ENCODE measurements around the gene PI4K2A.
A peak's percentile ranks its signal among the peaks of the same experiment; 100 is the strongest.

PI4K2A gene

DNA sequence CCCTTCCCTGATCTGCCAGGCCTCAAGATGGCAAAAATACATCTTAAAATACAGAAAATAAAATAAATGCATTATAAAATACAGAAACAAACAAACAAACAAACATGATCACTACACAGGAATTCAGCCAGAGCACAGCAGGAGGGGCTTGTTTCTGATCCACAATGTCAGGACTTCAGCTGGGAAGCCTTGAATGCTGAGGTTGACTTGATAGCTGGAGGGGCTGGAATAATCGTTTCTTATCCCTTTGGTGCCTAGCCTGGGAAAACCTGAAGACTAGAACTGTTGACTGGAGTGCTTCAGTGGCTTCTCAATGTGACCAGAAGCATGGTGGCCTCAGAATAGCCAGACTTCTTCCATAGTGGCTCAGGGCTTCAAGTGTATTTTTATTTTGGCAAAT is 63.9 kb downstream of the PI4K2A start:
- no peak for DNase-seq (ENCODE audit: low spot score)

DNA sequence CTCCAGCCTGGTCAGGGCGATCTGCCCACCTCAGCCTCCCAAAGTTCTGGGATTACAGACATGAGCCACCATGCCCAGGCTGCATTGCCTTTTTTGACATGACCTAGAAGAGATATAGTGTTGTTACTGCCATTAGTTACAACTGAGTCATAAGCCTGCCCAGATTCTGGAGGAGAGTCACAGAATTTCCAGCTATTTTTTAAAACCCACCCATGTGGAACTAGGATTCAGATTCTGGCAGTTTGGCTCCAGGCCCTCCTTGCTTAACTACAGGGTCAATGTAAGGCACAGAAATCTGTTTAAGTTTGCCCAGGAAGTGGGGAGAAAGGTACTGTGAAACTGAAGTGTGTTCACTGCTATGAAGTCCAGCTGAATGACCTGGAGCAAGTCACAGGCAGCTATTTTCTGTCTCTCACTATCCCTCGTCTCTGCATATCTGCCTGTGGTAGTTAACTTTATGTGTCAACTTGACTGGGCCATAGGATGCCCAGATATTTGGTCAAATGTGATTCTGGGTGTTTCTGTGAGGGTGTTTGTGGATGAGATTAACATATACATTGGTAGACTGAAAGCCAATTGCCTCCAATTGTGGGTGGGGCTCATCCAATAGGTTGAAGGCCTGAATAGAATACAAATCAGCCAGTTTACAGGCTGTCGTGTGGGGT is 64.7 kb downstream of the PI4K2A start:
- no peak for DNase-seq (ENCODE audit: low spot score)

DNA sequence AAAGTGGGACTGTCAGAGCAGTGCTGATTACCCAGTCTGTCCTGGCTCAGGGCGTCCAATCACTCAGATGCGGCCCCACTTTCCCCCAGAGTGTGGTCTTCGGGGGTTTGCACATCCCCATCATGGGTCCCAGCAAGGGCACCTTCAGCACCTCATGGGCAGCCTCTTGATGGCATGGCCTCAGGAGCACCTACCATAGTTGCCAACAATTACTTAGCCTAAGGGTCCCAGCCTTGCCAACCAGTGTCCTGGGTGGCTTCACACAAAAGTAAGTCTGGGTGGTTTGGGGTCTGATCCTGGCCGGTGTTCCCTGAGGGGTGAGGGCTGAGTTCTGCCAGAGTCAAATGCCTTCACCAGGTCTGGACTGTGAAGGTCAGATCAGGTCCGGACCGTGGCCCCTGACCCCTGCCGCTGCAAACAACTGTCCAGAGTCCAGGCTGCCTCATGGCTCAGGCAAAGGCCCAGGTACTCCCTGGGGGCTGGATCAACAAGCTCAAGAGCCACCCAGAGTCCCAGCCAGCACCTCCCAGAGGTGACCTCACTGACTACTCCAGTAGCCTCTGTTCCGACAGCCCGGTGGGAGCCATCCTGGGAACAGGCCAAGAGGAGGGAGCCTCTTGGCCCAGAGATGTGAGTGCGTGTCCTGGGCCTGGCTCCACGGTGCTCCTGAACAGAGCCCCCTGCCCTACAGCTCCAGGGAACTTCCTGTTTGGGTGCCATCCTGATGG is 66.8 kb downstream of the PI4K2A start:
- no peak for DNase-seq (ENCODE audit: low spot score)

DNA sequence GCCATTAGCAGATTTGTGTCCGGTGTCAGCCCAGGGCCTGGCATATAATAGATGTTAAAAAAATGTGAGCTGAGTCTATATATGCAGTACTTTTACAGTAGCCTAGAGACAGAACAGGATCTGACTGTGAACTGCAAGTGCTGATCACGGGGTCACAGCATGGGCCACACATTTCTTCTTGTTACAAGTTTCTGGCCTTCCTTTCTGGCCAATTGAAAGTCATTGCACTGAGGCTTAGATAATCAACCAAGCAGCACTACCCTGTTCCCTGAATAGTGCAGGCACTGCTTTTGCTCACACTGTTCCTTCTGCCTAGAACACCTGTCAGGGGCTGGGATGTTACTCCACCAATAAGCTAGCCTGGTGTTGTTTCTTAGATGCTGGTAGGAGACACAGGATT is 67.7 kb downstream of the PI4K2A start:
- no peak for DNase-seq (ENCODE audit: low spot score)

DNA sequence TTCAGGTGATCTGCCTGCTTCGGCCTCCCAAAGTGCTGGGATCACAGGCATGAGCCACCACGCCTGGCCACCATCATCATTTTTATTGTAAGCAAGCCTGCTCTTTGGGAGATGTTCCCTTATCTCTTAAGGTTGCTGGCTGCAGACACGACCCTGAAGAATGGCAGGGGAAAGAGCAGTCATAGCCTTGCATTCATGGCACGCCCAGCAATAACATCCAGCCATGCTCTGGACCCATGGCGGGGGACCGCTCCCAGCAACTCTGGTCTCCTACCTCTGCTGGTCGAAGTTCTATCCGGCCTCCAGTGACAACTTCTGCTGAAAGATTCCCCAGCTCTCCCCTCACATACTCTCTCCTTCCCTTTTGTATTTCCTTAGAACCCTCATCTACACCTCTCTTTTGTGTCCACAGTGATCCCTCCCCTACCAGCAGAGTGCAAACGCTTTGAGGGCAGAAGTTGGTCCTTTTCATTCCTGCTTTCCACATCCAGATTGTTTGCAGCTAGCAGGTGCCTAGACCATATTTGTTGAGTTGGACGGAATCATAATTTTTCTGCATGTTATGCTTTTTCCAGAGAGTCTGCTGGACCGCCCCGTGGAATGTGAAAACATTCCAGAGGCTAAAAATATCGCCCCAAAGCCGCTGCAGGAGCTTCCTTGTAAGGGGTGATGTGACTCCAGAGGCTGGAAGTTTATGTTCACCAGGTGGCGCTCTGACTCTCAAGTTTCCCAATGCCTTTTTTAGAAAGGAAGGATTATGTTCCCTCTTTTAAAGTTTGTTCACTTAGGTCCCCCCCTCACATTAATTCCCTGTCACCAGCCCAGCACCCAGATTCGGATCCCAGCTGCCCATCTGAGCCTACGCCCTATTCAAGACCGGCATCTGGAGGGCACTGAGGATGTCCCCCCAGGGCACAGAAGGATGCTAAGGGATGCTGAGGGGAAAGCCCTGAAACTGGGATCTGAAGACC is 68.8 kb downstream of the PI4K2A start:
- peak; percentile 59 for DNase-seq (ENCODE audit: low spot score)

DNA sequence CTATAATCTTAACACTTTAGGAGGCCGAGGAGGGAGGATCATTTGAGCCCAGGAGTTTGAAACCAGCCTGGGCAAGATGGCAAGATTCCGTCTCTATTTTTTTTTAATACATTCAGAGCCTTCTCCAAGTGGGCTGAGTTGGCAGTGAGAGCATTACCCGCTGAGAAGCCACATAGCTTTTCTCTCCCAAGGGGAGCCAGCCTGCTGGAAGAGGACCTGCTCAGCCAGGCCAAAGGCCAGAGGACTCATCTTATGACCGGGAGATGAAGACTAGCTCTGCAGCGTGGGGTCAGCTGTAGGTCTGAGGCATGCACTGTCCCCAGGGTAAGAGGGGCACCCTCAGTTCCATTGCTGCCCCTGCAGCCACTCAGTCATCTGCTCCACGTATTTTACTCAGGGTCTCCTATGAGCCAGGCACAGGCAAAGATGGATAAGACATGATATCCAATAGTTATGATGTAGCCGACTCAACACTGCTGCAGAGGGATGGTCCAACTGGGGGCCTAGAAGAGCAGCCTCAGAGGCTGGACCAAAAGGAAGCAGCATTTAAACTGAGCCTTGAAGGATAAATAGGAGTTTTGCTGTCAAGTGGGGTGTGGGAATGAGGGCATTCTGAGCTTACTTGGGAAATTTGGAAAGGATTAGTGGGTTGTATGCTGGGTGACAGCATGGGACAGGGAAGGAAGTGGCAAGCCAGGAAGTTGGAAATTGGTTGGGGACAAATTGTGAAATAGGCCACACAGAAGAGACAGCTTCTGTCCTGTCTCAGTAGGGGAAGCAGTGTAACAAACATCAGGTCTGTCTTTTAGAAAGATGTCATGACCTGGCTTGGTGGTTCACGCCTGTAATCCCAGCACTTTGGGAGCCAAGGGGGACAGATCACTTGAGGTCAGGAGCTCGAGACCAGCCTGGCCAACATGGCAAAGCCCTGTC is 71.4 kb downstream of the PI4K2A start:
- DNase-seq (ENCODE audit: low spot score) = no peak

DNA sequence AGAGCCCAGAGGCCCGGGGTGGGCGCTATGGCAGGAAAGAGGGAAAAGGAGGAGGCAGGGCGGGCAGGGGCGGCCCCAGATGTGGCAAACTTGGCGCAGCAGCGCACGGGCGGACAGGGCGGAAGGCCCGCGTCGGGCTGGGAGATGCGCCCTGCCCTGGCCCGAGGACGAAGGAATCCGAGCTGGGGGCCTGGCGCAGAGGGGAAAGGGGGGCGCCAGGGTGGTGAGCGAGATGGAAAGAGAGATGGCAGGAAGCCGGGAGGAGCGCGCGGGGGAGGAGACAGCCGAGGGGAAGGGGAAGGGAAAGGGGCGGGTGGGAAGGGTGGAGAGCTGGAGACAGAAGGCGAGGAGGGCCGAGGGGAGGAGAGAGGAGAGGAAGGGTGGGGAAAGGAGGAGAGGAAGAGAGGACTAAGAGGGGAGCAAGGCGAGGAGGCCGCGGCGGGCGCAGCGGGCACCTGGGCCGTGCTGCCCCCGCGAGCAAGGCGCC is 72.9 kb downstream of the PI4K2A start, which contains the start of gene MARVELD1:
Gene MARVELD1 (plus strand): TSS at position 392 of the 487 bp plus-strand sequence. CDS start 147 bp downstream, outside the sequence.
- peak; percentile 80 for DNase-seq (ENCODE audit: low spot score)

DNA sequence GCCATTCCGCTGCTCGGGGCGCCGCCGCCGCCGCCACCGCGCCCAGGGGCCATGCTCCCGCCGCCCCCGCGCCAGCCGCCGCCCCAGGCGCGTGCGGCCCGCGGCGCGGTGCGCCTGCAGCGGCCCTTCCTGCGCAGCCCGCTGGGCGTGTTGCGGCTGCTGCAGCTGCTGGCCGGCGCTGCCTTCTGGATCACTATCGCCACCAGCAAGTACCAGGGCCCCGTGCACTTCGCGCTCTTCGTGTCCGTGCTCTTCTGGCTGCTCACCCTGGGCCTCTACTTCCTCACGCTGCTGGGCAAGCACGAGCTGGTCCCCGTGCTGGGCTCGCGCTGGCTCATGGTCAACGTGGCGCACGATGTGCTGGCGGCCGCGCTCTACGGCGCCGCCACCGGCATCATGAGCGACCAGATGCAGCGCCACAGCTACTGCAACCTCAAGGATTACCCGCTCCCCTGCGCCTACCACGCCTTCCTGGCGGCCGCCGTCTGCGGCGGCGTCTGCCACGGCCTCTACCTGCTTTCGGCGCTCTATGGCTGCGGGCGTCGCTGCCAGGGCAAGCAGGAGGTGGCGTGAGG is 73.4 kb downstream of the PI4K2A start:
- peak; percentile 74 for DNase-seq (ENCODE audit: low spot score)

DNA sequence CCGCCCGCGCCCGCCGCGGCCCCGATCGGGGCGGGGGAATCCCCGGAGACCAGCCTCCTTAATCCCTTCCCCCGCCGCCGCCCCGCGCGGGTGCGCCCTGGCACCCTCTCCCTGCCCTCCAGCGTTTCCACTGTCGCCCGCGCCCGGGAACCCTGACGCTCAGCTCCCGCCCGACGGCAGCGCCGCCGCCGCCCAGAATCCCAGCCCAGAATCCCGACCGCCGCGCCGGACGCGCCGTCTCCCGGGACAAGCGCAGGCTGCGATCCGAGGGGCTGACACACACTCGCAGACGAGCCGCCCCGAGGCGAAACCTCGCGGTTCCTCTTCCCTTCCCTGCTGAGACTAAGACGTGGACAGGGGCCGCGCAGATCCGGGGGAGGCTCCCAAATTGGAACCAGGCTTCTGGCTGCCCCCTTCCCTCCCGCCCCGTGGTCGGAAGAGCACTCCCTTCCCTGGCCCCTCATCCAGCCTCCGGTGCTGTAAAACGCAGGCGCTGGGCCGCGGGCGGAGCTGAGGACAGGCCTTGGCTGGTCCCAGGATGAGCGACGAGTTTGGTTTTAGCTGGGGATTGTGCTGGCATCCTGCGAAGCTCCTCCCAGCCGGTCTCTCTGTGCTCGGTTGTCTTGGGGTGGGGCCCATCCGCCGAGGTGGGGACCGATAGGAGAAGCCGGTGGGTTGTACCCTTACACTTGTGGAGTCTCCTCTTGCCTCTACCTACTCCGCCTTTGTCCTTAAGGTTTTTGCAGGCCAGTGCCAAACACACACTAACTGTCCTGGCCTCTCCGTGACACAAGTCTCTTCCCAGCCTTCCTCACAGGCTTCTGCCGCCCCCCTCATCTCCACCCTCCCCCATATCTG is 74.2 kb downstream of the PI4K2A start:
- DNase-seq (ENCODE audit: low spot score) = peak; percentile 50

DNA sequence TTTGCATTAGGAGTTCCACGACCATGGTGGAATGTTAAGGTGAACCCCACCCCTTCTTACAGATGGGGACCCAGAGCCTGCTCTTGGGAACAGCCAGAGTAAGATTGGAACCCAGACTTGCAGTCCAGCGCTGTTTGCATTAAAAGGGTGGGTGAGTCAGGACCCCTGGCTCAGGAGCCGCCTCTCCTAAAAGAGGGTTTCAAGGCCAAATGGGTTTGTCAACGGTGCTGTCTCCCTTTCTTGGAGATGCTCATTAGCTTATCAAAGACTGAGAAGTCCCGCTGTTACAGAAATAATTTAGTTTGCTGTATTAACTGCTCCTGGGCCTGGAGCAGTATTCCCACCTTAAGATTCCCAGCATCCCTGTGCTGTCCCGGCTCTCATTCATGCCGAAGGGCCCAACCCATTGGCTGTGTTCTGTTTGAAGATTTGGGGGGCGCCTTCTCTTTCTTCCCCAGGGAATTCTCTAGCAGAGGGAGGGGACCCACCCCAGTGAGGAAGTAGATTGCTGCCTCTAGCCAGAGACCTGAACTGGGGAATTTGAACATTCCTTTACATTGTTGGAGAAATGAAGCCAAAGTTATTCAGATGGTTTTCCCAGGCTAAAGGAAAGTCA is 74.9 kb downstream of the PI4K2A start:
- no peak for DNase-seq (ENCODE audit: low spot score)

DNA sequence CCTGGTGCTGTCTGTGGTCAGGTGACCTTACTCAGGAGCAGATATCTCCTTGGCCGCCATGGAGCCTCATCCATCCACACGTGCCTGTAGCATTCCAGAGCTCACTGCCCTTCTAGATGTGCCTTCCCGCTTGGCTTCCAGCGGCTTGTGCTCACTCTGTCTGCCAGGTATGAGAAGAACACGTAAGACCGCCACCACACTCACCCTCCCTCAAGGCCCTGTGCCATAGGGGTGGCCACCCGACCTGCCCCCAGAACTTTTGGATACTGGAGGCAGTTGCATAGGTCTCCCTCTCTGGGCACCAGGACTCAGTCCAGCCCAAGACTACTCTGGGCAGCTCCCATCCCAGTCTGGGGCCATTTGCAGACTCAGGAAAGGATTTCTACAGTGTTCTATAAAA is 77.2 kb downstream of the PI4K2A start:
- no peak for DNase-seq (ENCODE audit: low spot score)

DNA sequence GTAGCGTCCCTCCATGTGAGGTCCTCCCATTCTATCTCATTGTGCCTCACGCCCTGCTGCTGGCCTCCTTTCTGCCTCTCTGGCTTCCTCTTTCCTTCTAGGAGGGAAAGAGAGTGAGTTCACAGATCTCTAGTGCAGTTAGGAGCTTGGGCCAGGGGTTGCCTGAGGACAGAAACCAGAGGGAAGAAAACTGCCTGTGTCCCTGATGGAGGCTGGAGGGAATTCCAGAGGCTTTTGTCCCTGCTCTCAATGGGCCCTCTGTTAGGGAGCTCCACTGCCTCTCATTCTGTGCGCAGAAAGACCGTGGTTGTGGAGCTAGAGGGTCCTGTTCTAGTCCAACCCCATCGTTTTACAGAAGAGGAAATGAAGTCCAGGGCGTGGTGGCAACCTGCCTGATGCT is 77.7 kb downstream of the PI4K2A start:
- DNase-seq (ENCODE audit: low spot score) = no peak

DNA sequence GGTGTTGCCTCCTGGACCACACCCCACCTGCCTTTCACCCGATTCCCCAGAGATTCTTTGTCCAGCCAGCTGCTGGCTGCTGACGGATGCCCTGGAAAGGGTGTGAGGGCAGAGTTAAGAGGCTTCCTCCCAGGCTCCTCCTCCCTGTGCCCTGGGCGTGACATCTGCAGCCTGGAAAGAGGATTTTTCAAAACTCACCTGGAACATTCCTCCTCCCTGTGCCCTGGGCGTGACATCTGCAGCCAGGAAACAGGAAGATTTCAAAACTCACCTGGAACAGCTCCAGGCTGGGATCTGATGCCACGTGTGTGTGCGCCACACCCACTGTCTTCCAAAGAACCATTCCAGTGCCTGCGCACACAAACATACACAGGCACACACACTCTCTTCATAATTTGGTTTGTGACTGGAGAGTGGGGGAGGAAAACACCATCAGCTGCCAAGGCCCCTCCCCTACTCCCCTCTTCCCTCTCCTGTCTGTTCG is 78.2 kb downstream of the PI4K2A start:
- DNase-seq (ENCODE audit: low spot score) = peak; percentile 73

DNA sequence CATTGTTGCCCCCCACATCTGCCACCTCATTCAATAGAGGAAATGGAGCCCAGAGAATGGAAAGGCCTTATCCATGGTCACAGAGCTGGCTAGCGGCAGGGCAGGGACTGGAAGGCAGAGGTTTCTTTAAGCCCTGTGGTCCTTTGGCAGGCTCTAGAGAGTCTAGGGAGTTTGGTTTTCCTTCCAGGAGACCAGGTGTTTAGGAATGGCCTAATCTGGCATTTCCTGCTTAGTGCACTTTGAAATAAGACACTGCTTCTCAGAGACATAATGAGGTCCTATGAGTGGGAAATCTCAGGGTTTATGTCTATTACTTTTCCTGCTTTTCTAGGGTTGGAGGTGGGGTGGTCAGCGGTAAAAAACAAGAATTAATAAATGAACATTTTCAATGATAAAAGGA is 79.1 kb downstream of the PI4K2A start:
- DNase-seq (ENCODE audit: low spot score) = no peak

DNA sequence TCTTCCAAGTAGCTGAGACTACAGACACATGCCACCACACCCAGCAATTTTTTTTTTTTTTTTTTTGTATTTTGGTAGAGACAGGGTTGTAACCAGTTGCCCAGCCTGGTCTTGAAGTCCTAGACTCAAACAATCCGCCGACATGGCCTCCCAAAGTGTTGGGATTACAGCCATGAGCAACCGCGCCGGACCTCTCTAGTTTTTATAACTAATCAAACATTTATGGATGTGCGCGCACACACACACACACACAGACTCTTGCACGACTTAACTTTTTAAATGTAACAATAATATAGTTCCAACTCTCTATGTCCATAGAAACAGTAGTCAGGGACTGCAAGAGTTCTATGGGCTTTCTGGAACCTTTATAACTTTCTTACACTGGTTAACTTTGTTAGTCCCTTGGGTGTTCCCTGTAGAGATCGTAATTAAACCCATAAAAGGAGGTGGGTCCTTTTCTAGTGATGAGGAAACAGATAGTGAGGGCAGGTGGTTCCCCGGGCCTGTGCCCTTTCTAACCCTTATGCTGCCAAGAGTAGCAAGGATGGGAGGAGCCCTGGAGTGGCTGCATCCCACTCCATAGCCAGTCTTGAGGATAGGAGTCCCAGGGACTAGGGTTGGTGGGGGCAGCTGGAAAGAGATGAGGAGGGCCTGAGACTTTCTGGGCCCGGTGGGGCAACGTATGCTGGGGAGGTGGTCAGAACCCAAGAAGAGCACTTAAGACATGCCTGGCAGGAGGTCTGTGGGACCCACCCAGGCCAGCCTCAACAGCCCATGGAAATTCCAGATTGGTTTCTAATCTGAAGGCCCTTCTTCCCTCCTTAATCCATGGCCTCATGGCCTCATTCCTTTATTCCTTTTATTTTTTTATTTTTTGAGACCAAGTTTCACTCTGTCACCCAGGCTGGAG is 81.7 kb downstream of the PI4K2A start:
- DNase-seq (ENCODE audit: low spot score) = no peak

DNA sequence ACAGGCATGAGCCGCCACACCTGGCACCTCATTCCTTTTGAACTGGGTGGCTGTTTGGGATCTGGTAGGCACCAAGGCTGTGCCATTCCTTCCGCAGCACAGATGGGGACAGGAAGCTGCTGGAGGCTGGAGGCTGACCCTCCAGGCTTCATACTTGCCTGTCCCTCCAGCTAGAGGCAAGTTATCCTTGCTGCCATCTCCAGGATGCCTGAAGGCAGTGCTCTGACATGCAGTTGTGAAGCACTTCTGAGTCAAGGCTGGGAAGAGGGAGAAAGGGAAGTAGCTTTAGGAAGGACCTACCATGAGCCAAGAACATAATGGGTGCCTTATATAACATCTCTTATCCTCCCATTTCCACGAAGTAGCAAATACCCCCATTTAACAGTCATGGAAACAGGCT is 82.5 kb downstream of the PI4K2A start:
- no peak for DNase-seq (ENCODE audit: low spot score)

DNA sequence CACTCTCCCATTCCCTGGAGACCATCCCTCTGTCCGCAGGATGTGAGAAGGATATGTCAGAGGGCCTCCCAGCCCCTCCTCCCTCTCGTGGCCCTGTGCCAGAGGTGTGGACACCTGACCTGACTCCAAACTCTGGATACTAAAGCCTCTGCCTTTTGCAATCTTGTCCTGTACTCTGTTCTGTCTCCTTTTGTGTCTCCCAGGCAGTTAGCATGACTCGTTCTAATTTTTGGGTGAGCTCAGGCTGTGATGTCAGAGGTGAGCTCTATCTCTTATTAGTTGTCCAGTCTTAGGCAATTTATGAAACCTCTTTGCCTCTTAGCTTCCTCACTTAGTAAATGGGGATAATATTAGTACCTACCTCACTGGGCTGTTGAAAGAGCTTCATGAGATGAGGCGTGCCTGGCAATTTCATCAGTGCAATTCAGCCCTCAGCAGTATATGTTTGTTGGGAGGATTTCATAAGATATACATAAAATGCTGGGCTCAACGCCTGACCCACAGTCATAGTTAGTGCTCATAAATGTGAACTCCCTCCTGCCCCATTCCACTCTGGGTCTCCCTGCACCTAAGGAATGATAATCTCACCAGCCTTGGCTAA is 84.0 kb downstream of the PI4K2A start:
- no peak for DNase-seq (ENCODE audit: low spot score)
